HEK293 (cell line): ENCODE measurements around the gene IGFBP7.

Source experiments
- CTCF ChIA-PET: fragments of 350-600 bp; formaldehyde crosslinking; extraction: SDS; loops from one replicate; lab custom pipeline; 2021; ENCODE audit warnings: antibody characterized with exemption; lab: Yijun Ruan, JAX
- POLR2A ChIA-PET: fragments of 300-600 bp; formaldehyde crosslinking; extraction: SDS; loops from one replicate; lab custom pipeline; 2020; ENCODE audit warnings: antibody characterized with exemption, inconsistent platforms; lab: Yijun Ruan, JAX
- H3K27ac ChIP-seq: fragments of 200-500 bp; sonication (Bioruptor generic); 2 replicates; pipeline ENCODE4 v1.5.1; 2014; ENCODE audit warnings: low read depth, low read length, control low read depth, inconsistent platforms; ENCODE audit errors: extremely low read depth
- H3K36me3 ChIP-seq, 2 experiments: fragments of 200-500 bp in 1 of 2; sonication (Bioruptor generic) in 1 of 2; 1 replicate in 1 of 2; 2 replicates in 1 of 2; pipeline ENCODE4 v1.5.1; 2014 to 2017; ENCODE audit warnings: inconsistent platforms in 2 of 2, low read length in 2 of 2; ENCODE audit not compliant: control insufficient read depth in 2 of 2, insufficient read depth in 1 of 2
- H3K4me1 ChIP-seq: fragments of 200-500 bp; sonication (Bioruptor generic); 2 replicates; pipeline ENCODE4 v1.5.1; 2014; ENCODE audit warnings: mild to moderate bottlenecking, low read length, inconsistent platforms; ENCODE audit not compliant: control insufficient read depth, insufficient read depth
- H3K4me3 ChIP-seq: 2 replicates; pipeline ENCODE4 v1.5.1; 2011; ENCODE audit warnings: low read depth, mild to moderate bottlenecking, control low read depth, low read length, moderate library complexity
- H3K9me3 ChIP-seq: fragments of 200-500 bp; sonication (Bioruptor generic); 2 replicates; pipeline ENCODE4 v1.5.1; 2014; ENCODE audit warnings: low read depth, low read length, inconsistent platforms; ENCODE audit not compliant: control insufficient read depth, insufficient read depth
- KLF1 ChIP-seq: fragments of 450-650 bp; formaldehyde crosslinking; IDR thresholded peaks from 2 replicates; pipeline ENCODE4 v1.5.1; 2016; ENCODE audit warnings: missing biosample characterization, missing genetic modification characterization
- KLF7 ChIP-seq: fragments of 450-650 bp; formaldehyde crosslinking; IDR thresholded peaks from 2 replicates; pipeline ENCODE4 v1.5.1; 2016; ENCODE audit warnings: missing biosample characterization, missing genetic modification characterization, borderline replicate concordance
- KLF9 ChIP-seq: fragments of 450-650 bp; formaldehyde crosslinking; IDR thresholded peaks from 2 replicates; pipeline ENCODE4 v1.5.1; 2016; ENCODE audit warnings: missing biosample characterization, missing genetic modification characterization, low read depth
- SP2 ChIP-seq: fragments of 450-650 bp; formaldehyde crosslinking; IDR thresholded peaks from 2 replicates; pipeline ENCODE4 v1.5.1; 2016; ENCODE audit warnings: missing biosample characterization, missing genetic modification characterization
- ZEB2 ChIP-seq: fragments of 450-650 bp; formaldehyde crosslinking; IDR thresholded peaks from 2 replicates; pipeline ENCODE4 v1.5.1; 2016; ENCODE audit warnings: missing biosample characterization, missing genetic modification characterization
- ZNF10 ChIP-seq: fragments of 450-650 bp; formaldehyde crosslinking; IDR thresholded peaks from 2 replicates; pipeline ENCODE4 v1.5.1; 2017; ENCODE audit warnings: missing biosample characterization, missing genetic modification characterization
- ZNF157 ChIP-seq: fragments of 450-650 bp; formaldehyde crosslinking; IDR thresholded peaks from 2 replicates; pipeline ENCODE4 v1.5.1; 2016; ENCODE audit warnings: missing biosample characterization, missing genetic modification characterization
- ZNF302 ChIP-seq: fragments of 450-650 bp; formaldehyde crosslinking; IDR thresholded peaks from 2 replicates; pipeline ENCODE4 v1.5.1; 2016; ENCODE audit warnings: missing biosample characterization, missing genetic modification characterization, low read depth
- ZNF354C ChIP-seq: fragments of 450-650 bp; formaldehyde crosslinking; IDR thresholded peaks from 2 replicates; pipeline ENCODE4 v1.5.1; 2016; ENCODE audit warnings: missing biosample characterization, missing genetic modification characterization, low read depth, borderline replicate concordance
- ZNF398 ChIP-seq: fragments of 450-650 bp; formaldehyde crosslinking; IDR thresholded peaks from 2 replicates; pipeline ENCODE4 v1.5.1; 2017; ENCODE audit warnings: missing biosample characterization, missing genetic modification characterization
- ZNF530 ChIP-seq: fragments of 450-650 bp; formaldehyde crosslinking; IDR thresholded peaks from 2 replicates; pipeline ENCODE4 v1.5.1; 2016; ENCODE audit warnings: low read depth, missing biosample characterization, missing genetic modification characterization
- ZNF544 ChIP-seq: fragments of 450-650 bp; formaldehyde crosslinking; IDR thresholded peaks from 2 replicates; pipeline ENCODE4 v1.5.0; 2017; ENCODE audit warnings: missing biosample characterization, missing genetic modification characterization
- ZNF585B ChIP-seq: fragments of 450-650 bp; formaldehyde crosslinking; IDR thresholded peaks from 2 replicates; pipeline ENCODE4 v1.5.1; 2016; ENCODE audit warnings: missing biosample characterization, missing genetic modification characterization
- ZSCAN30 ChIP-seq: fragments of 450-650 bp; IDR thresholded peaks from 2 replicates; pipeline ENCODE4 v1.5.1; 2018; ENCODE audit warnings: missing biosample characterization, mild to moderate bottlenecking, missing genetic modification characterization, moderate library complexity
- ZSCAN4 ChIP-seq: fragments of 450-650 bp; formaldehyde crosslinking; IDR thresholded peaks from 2 replicates; pipeline ENCODE4 v1.5.1; 2017; ENCODE audit warnings: missing biosample characterization, missing genetic modification characterization
- TF ChIP-seq, protein P1 (sequence below): fragments of 450-650 bp; formaldehyde crosslinking; IDR thresholded peaks from 2 replicates; pipeline ENCODE4 v1.5.1; 2016; ENCODE audit warnings: missing biosample characterization, missing genetic modification characterization
- TF ChIP-seq, protein P2 (sequence below): fragments of 450-650 bp; formaldehyde crosslinking; IDR thresholded peaks from 2 replicates; pipeline ENCODE4 v1.5.1; 2016; ENCODE audit warnings: missing biosample characterization, missing genetic modification characterization
- TF ChIP-seq, protein P3 (sequence below): fragments of 450-650 bp; formaldehyde crosslinking; IDR thresholded peaks from 2 replicates; pipeline ENCODE4 v1.5.1; 2016; ENCODE audit warnings: missing biosample characterization, missing genetic modification characterization

IGFBP7 gene

DNA sequence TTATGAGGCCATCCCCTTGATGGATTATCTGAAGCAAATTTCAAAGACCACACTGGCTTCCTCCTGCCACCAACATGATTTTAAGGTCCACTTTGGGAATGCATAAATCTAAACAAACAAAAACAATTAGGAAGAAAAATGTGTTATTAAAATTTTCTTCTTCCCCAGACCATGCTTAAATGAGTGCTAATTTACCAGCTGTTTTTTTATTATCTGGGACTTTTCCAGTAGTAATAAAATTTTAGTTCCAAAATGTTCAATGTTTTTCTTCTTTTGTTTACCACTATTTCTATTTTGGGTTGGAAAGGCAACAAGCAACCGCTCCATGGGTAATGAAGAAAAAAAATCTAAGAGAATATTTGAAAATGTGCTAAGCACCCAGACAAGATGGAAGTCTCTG lies 69.2 kb downstream of the IGFBP7 start:
- Histone ChIP-seq H3K36me3 (no peaks in the 10 kb centered on the region), H3K4me3 (no peak overlapping the region), H3K9me3 (no peaks in the 10 kb centered on the region), H3K4me1 (no peaks in the 10 kb centered on the region), H3K27ac (no peak overlapping the region)
- ChIA-PET POLR2A (no interaction called here), CTCF (interaction anchor here (0.7 to 5.0 kb wide), 3 partner anchors 34 to 122 kb away, joined by 3 to 61 read pairs (median 3); no protein-coding TSS in a partner anchor)
- TF ChIP-seq ZNF544 (no peak), ZNF585B (tag by site-specific recombination) (no peak), ZNF354C (no peak), KLF7 (tag by site-specific recombination) (no peak), SP2 (tag by site-specific recombination) (no peak), ZNF157 (no peak), KLF9 (no peak), ZNF302 (tag by site-specific recombination) (no peak), ZNF398 (tag by site-specific recombination) (no peak), ZNF10 (no peak), ZEB2 (tag by site-specific recombination) (no peak), KLF1 (no peak), ZNF530 (no peak), ZSCAN30 (tag by site-specific recombination) (no peak)
- TF ChIP-seq, protein P1, sequence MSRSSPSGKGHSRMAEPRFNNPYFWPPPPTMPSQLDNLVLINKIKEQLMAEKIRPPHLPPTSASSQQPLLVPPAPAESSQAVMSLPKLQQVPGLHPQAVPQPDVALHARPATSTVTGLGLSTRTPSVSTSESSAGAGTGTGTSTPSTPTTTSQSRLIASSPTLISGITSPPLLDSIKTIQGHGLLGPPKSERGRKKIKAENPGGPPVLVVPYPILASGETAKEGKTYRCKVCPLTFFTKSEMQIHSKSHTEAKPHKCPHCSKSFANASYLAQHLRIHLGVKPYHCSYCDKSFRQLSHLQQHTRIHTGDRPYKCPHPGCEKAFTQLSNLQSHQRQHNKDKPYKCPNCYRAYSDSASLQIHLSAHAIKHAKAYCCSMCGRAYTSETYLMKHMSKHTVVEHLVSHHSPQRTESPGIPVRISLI: no peak
- TF ChIP-seq, protein P2, sequence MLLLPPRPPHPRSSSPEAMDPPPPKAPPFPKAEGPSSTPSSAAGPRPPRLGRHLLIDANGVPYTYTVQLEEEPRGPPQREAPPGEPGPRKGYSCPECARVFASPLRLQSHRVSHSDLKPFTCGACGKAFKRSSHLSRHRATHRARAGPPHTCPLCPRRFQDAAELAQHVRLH: no peak

DNA sequence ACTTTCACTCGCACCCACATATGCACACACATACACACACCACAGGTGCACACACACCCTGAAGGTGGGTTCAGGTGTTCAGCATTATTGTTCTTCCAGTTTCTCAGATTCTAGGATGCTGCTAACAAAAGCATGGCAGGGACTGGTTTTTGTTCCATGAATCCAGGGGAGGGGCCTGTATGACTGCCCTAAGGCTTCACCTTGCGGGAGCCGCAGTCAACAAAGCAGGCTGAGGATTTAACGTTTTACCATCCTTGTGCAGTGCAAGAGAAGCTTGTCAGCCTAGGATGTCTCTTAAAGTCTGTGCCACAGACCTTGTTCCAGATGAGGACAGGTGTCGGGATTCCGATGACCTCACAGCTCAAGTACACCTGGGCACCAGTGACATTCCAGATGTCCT lies 69.7 kb downstream of the IGFBP7 start:
- Histone ChIP-seq H3K4me3 (no peak overlapping the region), H3K9me3 (no peaks in the 10 kb centered on the region), H3K4me1 (no peaks in the 10 kb centered on the region), H3K27ac (no peak overlapping the region), H3K36me3 (no peaks in the 10 kb centered on the region)
- POLR2A ChIA-PET: no interaction called here
- CTCF ChIA-PET: interaction anchor here (0.6 to 5.0 kb wide), 4 partner anchors 34 to 123 kb away, joined by 3 to 61 read pairs (median 4); no protein-coding TSS in a partner anchor
- 0 out of 2 replicates have a peak, but pooled peaks have one; percentile 30 for TF ChIP-seq ZSCAN4
- TF ChIP-seq, protein P3, sequence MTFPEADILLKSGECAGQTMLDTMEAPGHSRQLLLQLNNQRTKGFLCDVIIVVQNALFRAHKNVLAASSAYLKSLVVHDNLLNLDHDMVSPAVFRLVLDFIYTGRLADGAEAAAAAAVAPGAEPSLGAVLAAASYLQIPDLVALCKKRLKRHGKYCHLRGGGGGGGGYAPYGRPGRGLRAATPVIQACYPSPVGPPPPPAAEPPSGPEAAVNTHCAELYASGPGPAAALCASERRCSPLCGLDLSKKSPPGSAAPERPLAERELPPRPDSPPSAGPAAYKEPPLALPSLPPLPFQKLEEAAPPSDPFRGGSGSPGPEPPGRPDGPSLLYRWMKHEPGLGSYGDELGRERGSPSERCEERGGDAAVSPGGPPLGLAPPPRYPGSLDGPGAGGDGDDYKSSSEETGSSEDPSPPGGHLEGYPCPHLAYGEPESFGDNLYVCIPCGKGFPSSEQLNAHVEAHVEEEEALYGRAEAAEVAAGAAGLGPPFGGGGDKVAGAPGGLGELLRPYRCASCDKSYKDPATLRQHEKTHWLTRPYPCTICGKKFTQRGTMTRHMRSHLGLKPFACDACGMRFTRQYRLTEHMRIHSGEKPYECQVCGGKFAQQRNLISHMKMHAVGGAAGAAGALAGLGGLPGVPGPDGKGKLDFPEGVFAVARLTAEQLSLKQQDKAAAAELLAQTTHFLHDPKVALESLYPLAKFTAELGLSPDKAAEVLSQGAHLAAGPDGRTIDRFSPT (tag by site-specific recombination): no peak
